Transverse colon (tissue), 4 donors: Measurements from ENCODE around the gene ARFGAP2. TPM values are rescaled to one million over a fixed set of nuclear protein-coding genes. Genes with fewer than 3 reads are reported as not detected.

Experiments
- DNase-seq: peaks from one replicate; pipeline ENCODE4 v3.0.0-alpha.2; 2019
- H3K27ac ChIP-seq, 4 donors: fragments of 200-600 bp; sonication (generic); 2 replicates each; pipeline ENCODE4 v1.5.1; 2016 to 2018; ENCODE audit warnings: inconsistent platforms in 4 of 4
- H3K27me3 ChIP-seq: fragments of 200-600 bp; sonication (generic); 2 replicates; pipeline ENCODE4 v1.5.1; 2017; ENCODE audit warnings: inconsistent platforms
- H3K36me3 ChIP-seq, 4 donors: fragments of 200-600 bp; sonication (generic); 2 replicates each; pipeline ENCODE4 v1.5.1; 2017 to 2019; ENCODE audit warnings: inconsistent platforms in 4 of 4
- H3K4me1 ChIP-seq, 4 donors: fragments of 200-600 bp; sonication (generic); 2 replicates each; pipeline ENCODE4 v1.5.1; 2017 to 2020; ENCODE audit warnings: inconsistent platforms in 4 of 4
- H3K4me3 ChIP-seq, 4 donors: fragments of 200-600 bp; sonication (generic); 1 replicate in 1 of 4; 2 replicates in 3 of 4; pipeline versions ENCODE4 v1.5.1 to v1.6.1; 2017 to 2019; ENCODE audit warnings: inconsistent platforms in 4 of 4
- H3K9me3 ChIP-seq, 2 donors: fragments of 200-600 bp; sonication (generic); 2 replicates each; pipeline ENCODE4 v1.5.1; 2017 to 2019; ENCODE audit warnings: inconsistent platforms in 2 of 2
- EP300 ChIP-seq: sonication (generic); formaldehyde crosslinking; IDR thresholded peaks from one replicate; pipeline ENCODE4 v1.6.1; 2017; ENCODE audit warnings: antibody characterized with exemption, low read depth
- POLR2A ChIP-seq: fragments of 450-650 bp; IDR thresholded peaks from one replicate; pipeline ENCODE4 v1.6.1; 2016; ENCODE audit warnings: antibody characterized with exemption, mild to moderate bottlenecking, moderate library complexity
- POLR2AphosphoS5 ChIP-seq, 3 donors: sonication (generic); formaldehyde crosslinking; IDR thresholded peaks; one replicate each; pipeline ENCODE4 v1.6.1; 2016; ENCODE audit warnings: antibody characterized with exemption in 3 of 3
- WGBS, 2 donors: methylation state at CpG; one replicate each; pipeline ENCODE4 v1.1.5; 2018; ENCODE audit warnings: low coverage in 1 of 2; 5-methylcytosine and 5-hydroxymethylcytosine counted together
- in situ Hi-C, 4 donors: fragments of 200-750 bp; cut with MboI; loops; one replicate each; pipeline versions ENCODE4 v1.15.0 to v1.15.1; 2017; ENCODE audit warnings: low sequenced_read_pairs in 3 of 4, low pct_ligation_motif_present in 1 of 4, low pct_unique_long_range_greater_than_20kb in 1 of 4
- intact Hi-C: fragments of 100-400 bp; cut with DNase I; formaldehyde crosslinking; loops from one replicate; pipeline ENCODE4 v1.15.1; 2023; ENCODE audit warnings: low total_unique reads
- total RNA-seq, 4 donors: library from RNA; depleted of rRNA; stranded (reverse); fragments of >200 nt; gene quantifications; one replicate each; pipeline ENCODE4 v1.1.0, GENCODE V29; 2016
- TF ChIP-seq, protein P1 (sequence below), 5 experiments: fragments of 200-600 bp in 3 of 5; fragments of 450-650 bp in 2 of 5; sonication (generic) in 3 of 5; IDR thresholded peaks; 1 replicate in 2 of 5; 2 replicates in 3 of 5; pipeline ENCODE4 v1.5.1; 2016 to 2017; ENCODE audit warnings: antibody characterized with exemption in 5 of 5, inconsistent platforms in 3 of 5, mild to moderate bottlenecking in 2 of 5, moderate library complexity in 1 of 5

The ARFGAP2 gene
- total RNA-seq, 4 donors from 2014 or later = 123 to 213 (median 132) TPM

DNA sequence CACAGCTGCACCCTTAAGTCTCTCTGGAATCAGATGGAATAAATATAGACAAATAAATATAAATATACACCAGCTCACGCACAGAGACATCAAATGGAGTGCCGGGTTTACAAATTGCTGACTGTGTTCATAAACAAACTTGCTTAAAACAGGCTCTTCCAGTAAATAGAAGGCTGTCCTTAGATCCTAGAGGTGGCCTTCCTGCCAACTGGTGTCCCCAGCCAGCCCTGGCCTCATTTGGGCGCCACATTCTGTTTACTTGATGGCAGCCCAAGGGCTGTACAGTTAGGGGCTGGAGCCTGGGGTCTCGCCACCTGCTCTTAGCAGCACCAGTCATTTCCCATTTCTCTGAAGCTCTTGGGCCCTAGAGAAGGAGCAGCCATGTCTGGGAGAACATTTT is 20.8 kb downstream of the ARFGAP2 start:
- DNase-seq = no peak
- in situ Hi-C loops = loop anchor here in 2 of 4 donors (10.0 kb wide), 2 partner anchors 241 to 271 kb away; partner anchors contain the start of gene LRP4 (in 1 of the 2)
- peaks cover 3 to 20% (median 15%) of the 10 kb centered on the region in 4 donors for H3K4me1 ChIP-seq
- H3K27ac ChIP-seq = no peak overlapping the region
- no peaks in the 10 kb centered on the region for H3K27me3 ChIP-seq
- no peaks in the 10 kb centered on the region for H3K36me3 ChIP-seq
- H3K4me3 ChIP-seq = no peak overlapping the region
- H3K9me3 ChIP-seq = no peaks in the 10 kb centered on the region
- WGBS, 2 donors = 74% methylated on average over 4 of the region's 4 CpGs; no CpG with 5 or more reads in 1 of the 2 donors
- intact Hi-C loops = loop anchor here (2.0 kb wide), 1 partner anchor 267 kb away; no protein-coding TSS in a partner anchor
- TF ChIP-seq POLR2AphosphoS5 (IDR thresholded peaks at IDR 0.05) (no peak), POLR2A (no peak), EP300 (no peak)
- TF ChIP-seq, protein P1, sequence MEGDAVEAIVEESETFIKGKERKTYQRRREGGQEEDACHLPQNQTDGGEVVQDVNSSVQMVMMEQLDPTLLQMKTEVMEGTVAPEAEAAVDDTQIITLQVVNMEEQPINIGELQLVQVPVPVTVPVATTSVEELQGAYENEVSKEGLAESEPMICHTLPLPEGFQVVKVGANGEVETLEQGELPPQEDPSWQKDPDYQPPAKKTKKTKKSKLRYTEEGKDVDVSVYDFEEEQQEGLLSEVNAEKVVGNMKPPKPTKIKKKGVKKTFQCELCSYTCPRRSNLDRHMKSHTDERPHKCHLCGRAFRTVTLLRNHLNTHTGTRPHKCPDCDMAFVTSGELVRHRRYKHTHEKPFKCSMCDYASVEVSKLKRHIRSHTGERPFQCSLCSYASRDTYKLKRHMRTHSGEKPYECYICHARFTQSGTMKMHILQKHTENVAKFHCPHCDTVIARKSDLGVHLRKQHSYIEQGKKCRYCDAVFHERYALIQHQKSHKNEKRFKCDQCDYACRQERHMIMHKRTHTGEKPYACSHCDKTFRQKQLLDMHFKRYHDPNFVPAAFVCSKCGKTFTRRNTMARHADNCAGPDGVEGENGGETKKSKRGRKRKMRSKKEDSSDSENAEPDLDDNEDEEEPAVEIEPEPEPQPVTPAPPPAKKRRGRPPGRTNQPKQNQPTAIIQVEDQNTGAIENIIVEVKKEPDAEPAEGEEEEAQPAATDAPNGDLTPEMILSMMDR (IDR thresholded peaks at IDR 0.05) = no peak

- Histone ChIP-seq H3K4me1 (peaks cover 3 to 21% (median 15%) of the 10 kb centered on the region in 4 donors), H3K4me3 (no peak overlapping the region), H3K27ac (peak overlapping the region in 1 of 4 donors; percentile 52), H3K27me3 (no peaks in the 10 kb centered on the region), H3K36me3 (no peaks in the 10 kb centered on the region), H3K9me3 (no peaks in the 10 kb centered on the region)
- intact Hi-C loops = loop anchor here (2.0 kb wide), 1 partner anchor 266 kb away; no protein-coding TSS in a partner anchor
- 79 to 85% methylated on average over 5 to 18 of the region's 18 CpGs for WGBS, 2 donors
- DNase-seq = no peak
- in situ Hi-C loops = loop anchor here in 3 of 4 donors (5.0 to 10.0 kb wide), 3 partner anchors 240 to 270 kb away; partner anchors contain the start of gene LRP4 (in 1 of the 3)
- TF ChIP-seq, protein P1 (IDR thresholded peaks at IDR 0.05) = no peak
These were observed 21.8 kb downstream of the ARFGAP2 start for GRCh38 chr11:47154616-47155570.

GRCh38 chr11:47152953-47153950 is 23.4 kb downstream of the ARFGAP2 start:
- Histone ChIP-seq H3K9me3 (no peaks in the 10 kb centered on the region), H3K4me1 (peaks cover 3 to 37% (median 22%) of the 10 kb centered on the region in 4 donors), H3K4me3 (no peak overlapping the region), H3K27me3 (no peaks in the 10 kb centered on the region), H3K36me3 (no peaks in the 10 kb centered on the region), H3K27ac (peak overlapping the region in 3 of 4 donors; percentile 34 to 56 (median 52))
- TF ChIP-seq POLR2AphosphoS5 (IDR thresholded peaks at IDR 0.05) (peak in 2 of 3 donors; percentile 20 to 30), EP300 (no peak), POLR2A (no peak)
- TF ChIP-seq, protein P1 (IDR thresholded peaks at IDR 0.05) = peak; percentile 92 to 98 (median 96)
- WGBS, 2 donors = 36 to 53% methylated on average over 3 to 11 of the region's 11 CpGs
- intact Hi-C loops (no loop called here), in situ Hi-C loops (loop anchor here in 3 of 4 donors (5.0 to 10.0 kb wide), 3 partner anchors 238 to 268 kb away; partner anchors contain the start of gene LRP4 (in 1 of the 3))
- DNase-seq = peak; percentile 87
